Keratinocyte (primary cell): ENCODE measurements around the gene ZNF423. TPM values are rescaled to one million over a fixed set of nuclear protein-coding genes. Genes with fewer than 3 reads are reported as not detected.

ENCODE experiments used
- DNase-seq: peaks from one replicate; pipeline ENCODE4 v3.0.0-alpha.2; 2011; ENCODE audit warnings: low read depth, missing footprints, low spot score
- FAIRE-seq: peaks from 2 replicates; lab custom pipeline; 2011; peaks lifted over from hg19 to GRCh38; lab: Jason Lieb, UNC
- H2AFZ ChIP-seq: 2 replicates; pipeline ENCODE4 v1.6.0; 2012; ENCODE audit warnings: low read length, control low read depth, inconsistent platforms; ENCODE audit not compliant: control insufficient read depth
- H3K27ac ChIP-seq: 2 replicates; pipeline ENCODE4 v1.5.1; 2011; ENCODE audit warnings: low read length; ENCODE audit not compliant: control insufficient read depth, insufficient read depth
- H3K27me3 ChIP-seq: 3 replicates; pipeline ENCODE4 v1.6.0; 2011; ENCODE audit warnings: low read length; ENCODE audit not compliant: control insufficient read depth, insufficient read depth; ENCODE audit errors: extremely low read depth
- H3K36me3 ChIP-seq, 2 experiments: 2 replicates in 1 of 2; 3 replicates in 1 of 2; pipeline ENCODE4 v1.5.1; 2011; ENCODE audit warnings: low read length in 2 of 2, mild to moderate bottlenecking in 1 of 2; ENCODE audit not compliant: control insufficient read depth in 2 of 2, insufficient read depth in 2 of 2; ENCODE audit errors: extremely low read depth in 1 of 2
- H3K4me1 ChIP-seq: 3 replicates; pipeline ENCODE4 v1.5.1; 2011; ENCODE audit warnings: low read length; ENCODE audit not compliant: control insufficient read depth, insufficient read depth; ENCODE audit errors: extremely low read depth
- H3K4me2 ChIP-seq: 3 replicates; pipeline ENCODE4 v1.6.0; 2011; ENCODE audit warnings: low read depth, low read length; ENCODE audit not compliant: control insufficient read depth, insufficient read depth; ENCODE audit errors: extremely low read depth
- H3K4me3 ChIP-seq, 3 experiments: fragments of 200-600 bp in 1 of 3; sonication (generic) in 1 of 3; 2 replicates in 2 of 3; 3 replicates in 1 of 3; pipeline ENCODE4 v1.5.1; 2011 to 2016; ENCODE audit warnings: low read length in 3 of 3, mild to moderate bottlenecking in 3 of 3, control low read depth in 2 of 3, inconsistent platforms in 1 of 3, low read depth in 1 of 3, mixed read lengths in 1 of 3, mixed run types in 1 of 3, moderate library complexity in 1 of 3; ENCODE audit not compliant: control insufficient read depth in 2 of 3, insufficient read depth in 2 of 3; ENCODE audit errors: extremely low read depth in 1 of 3
- H3K79me2 ChIP-seq: 2 replicates; pipeline ENCODE4 v1.6.0; 2012; ENCODE audit warnings: low read length; ENCODE audit not compliant: control insufficient read depth, insufficient read depth
- H3K9ac ChIP-seq: 3 replicates; pipeline ENCODE4 v1.6.0; 2011; ENCODE audit warnings: low read length; ENCODE audit not compliant: control insufficient read depth, insufficient read depth; ENCODE audit errors: extremely low read depth
- H3K9me1 ChIP-seq: 3 replicates; pipeline ENCODE4 v1.6.0; 2011; ENCODE audit warnings: low read length; ENCODE audit not compliant: control insufficient read depth, insufficient read depth; ENCODE audit errors: extremely low read depth
- H3K9me3 ChIP-seq: 2 replicates; pipeline ENCODE4 v1.5.1; 2012; ENCODE audit warnings: low read depth, low read length; ENCODE audit not compliant: control insufficient read depth
- H4K20me1 ChIP-seq: 3 replicates; pipeline ENCODE4 v1.6.0; 2011; ENCODE audit warnings: low read length; ENCODE audit not compliant: control insufficient read depth, insufficient read depth; ENCODE audit errors: extremely low read depth
- CTCF ChIP-seq, 3 experiments: IDR thresholded peaks in 1 of 3; conservative IDR thresholded peaks in 1 of 3; optimal IDR thresholded peaks in 1 of 3; 2 replicates in 2 of 3; 3 replicates in 1 of 3; pipeline versions ENCODE3 to v1.5.1; 2011; ENCODE audit warnings: low read length in 3 of 3, mild to moderate bottlenecking in 3 of 3, moderate library complexity in 2 of 3, control low read depth in 1 of 3, inconsistent platforms in 1 of 3; ENCODE audit not compliant: insufficient read depth in 2 of 3; ENCODE audit errors: extremely low read depth in 1 of 3
- EZH2 ChIP-seq: IDR thresholded peaks from one replicate; pipeline ENCODE4 v1.6.1; 2012; ENCODE audit warnings: inconsistent platforms, mild to moderate bottlenecking, low read length, moderate library complexity
- dilution Hi-C: fragments of 300-500 bp; cut with MboI; formaldehyde crosslinking; loops from one replicate; pipeline ENCODE4 v1.7.0; 2020; ENCODE audit warnings: low sequenced_read_pairs; ENCODE audit not compliant: extremely low pct_ligation_motif_present
- polyA plus RNA-seq, 5 experiments: library from polyadenylated mRNA; depleted of rRNA in 3 of 5; stranded (reverse) in 3 of 5; stranded (forward) in 1 of 5; unstranded in 1 of 5; fragments of >200 nt; gene quantifications; 1 replicate in 1 of 5; 2 replicates in 3 of 5; 3 replicates in 1 of 5; pipeline versions ENCODE4 v1.2.1 to v1.2.3, GENCODE V29; 2011 to 2012; ENCODE audit warnings: missing spikeins in 2 of 5, low read depth in 1 of 5, low replicate concordance in 1 of 5

ZNF423 gene
- polyA plus RNA-seq, 1 donor (not counting 4 experiments of a cell fraction or from before 2014, with no cell fraction given) = 0.05 TPM

- no peak overlapping the region for H3K9ac ChIP-seq
- no peak for TF ChIP-seq EZH2
- no peak for TF ChIP-seq CTCF (optimal IDR thresholded peaks at IDR 0.05 in 1 of 3, IDR thresholded peaks at IDR 0.05 in 1 of 3, conservative IDR thresholded peaks at IDR 0.05 in 1 of 3; ENCODE audit: extremely low read depth in 1 of 3, insufficient read depth in 2 of 3, low read length in 3 of 3)
- H3K4me2 ChIP-seq = no peak overlapping the region
- dilution Hi-C loops = no loop called here
- H4K20me1 ChIP-seq = no peaks in the 10 kb centered on the region
- no peaks in the 10 kb centered on the region for H3K9me3 ChIP-seq
- H2AFZ ChIP-seq = no peak overlapping the region
- H3K27me3 ChIP-seq = no peaks in the 10 kb centered on the region
- no peak for FAIRE-seq
- no peaks in the 10 kb centered on the region for H3K9me1 ChIP-seq
- H3K79me2 ChIP-seq = no peaks in the 10 kb centered on the region
- no peak overlapping the region for H3K4me3 ChIP-seq
- H3K4me1 ChIP-seq = no peaks in the 10 kb centered on the region
- DNase-seq = no peak
- no peak overlapping the region for H3K27ac ChIP-seq
- no peaks in the 10 kb centered on the region for H3K36me3 ChIP-seq
These were observed 165.1 kb downstream of the ZNF423 start for GRCh38 chr16:49690778-49691177.

- Histone ChIP-seq H3K4me1 (no peaks in the 10 kb centered on the region), H3K79me2 (no peaks in the 10 kb centered on the region), H3K4me3 (no peak overlapping the region), H2AFZ (no peak overlapping the region), H3K27ac (no peak overlapping the region), H3K9ac (no peak overlapping the region), H4K20me1 (no peaks in the 10 kb centered on the region), H3K9me1 (no peaks in the 10 kb centered on the region), H3K36me3 (no peaks in the 10 kb centered on the region), H3K27me3 (no peaks in the 10 kb centered on the region), H3K9me3 (no peaks in the 10 kb centered on the region), H3K4me2 (no peak overlapping the region)
- dilution Hi-C loops = no loop called here
- TF ChIP-seq CTCF (optimal IDR thresholded peaks at IDR 0.05 in 1 of 3, IDR thresholded peaks at IDR 0.05 in 1 of 3, conservative IDR thresholded peaks at IDR 0.05 in 1 of 3; ENCODE audit: extremely low read depth in 1 of 3, insufficient read depth in 2 of 3, low read length in 3 of 3) (no peak), EZH2 (no peak)
- FAIRE-seq (no peak), DNase-seq (no peak)
These were observed 167.7 kb downstream of the ZNF423 start for GRCh38 chr16:49688036-49688697.
